Kidney (tissue), 14 donors: ENCODE measurements around the gene ZNF462. TPM values are rescaled to one million over a fixed set of nuclear protein-coding genes. Genes with fewer than 3 reads are reported as not detected.

Source experiments
- DNase-seq, 5 donors: peaks; one replicate each; pipeline ENCODE4 v3.0.0-alpha.2; 2013 to 2020
- FAIRE-seq: peaks from 2 replicates; lab custom pipeline; 2012; peaks lifted over from hg19 to GRCh38; lab: Jason Lieb, UNC
- H3K27ac ChIP-seq, 2 donors: one replicate each; pipeline ENCODE4 v1.7.0; 2013; ENCODE audit warnings: low read depth in 2 of 2, low read length in 2 of 2, inconsistent platforms in 1 of 2
- H3K27me3 ChIP-seq: one replicate; pipeline ENCODE4 v1.7.1; 2013; ENCODE audit warnings: low read length, inconsistent platforms; ENCODE audit not compliant: control insufficient read depth, insufficient read depth
- H3K36me3 ChIP-seq, 3 donors: one replicate each; pipeline versions ENCODE4 v1.7.0 to v1.7.1; 2013; ENCODE audit warnings: low read length in 3 of 3, control low read depth in 1 of 3, inconsistent platforms in 1 of 3; ENCODE audit not compliant: insufficient read depth in 3 of 3, control insufficient read depth in 2 of 3
- H3K4me1 ChIP-seq, 3 donors: one replicate each; pipeline versions ENCODE4 v1.7.0 to v1.7.1; 2013; ENCODE audit warnings: low read length in 3 of 3, inconsistent platforms in 1 of 3, low read depth in 1 of 3; ENCODE audit not compliant: control insufficient read depth in 2 of 3, insufficient read depth in 2 of 3
- H3K4me3 ChIP-seq, 3 donors: one replicate each; pipeline versions ENCODE4 v1.7.0 to v1.8.1; 2013; ENCODE audit warnings: low read length in 3 of 3, control low read depth in 1 of 3, inconsistent platforms in 1 of 3
- H3K9ac ChIP-seq, 3 donors: one replicate each; pipeline versions ENCODE4 v1.7.0 to v1.7.1; 2013; ENCODE audit warnings: low read length in 3 of 3, control low read depth in 1 of 3, inconsistent platforms in 1 of 3
- H3K9me3 ChIP-seq, 3 donors: one replicate each; pipeline versions ENCODE4 v1.7.0 to v1.7.1; 2013; ENCODE audit warnings: low read length in 3 of 3, control low read depth in 1 of 3, inconsistent platforms in 1 of 3; ENCODE audit not compliant: control insufficient read depth in 2 of 3, insufficient read depth in 1 of 3
- CTCF ChIP-seq: IDR thresholded peaks from 3 replicates; pipeline ENCODE4 v1.5.1; 2012; ENCODE audit warnings: mild to moderate bottlenecking, moderate library complexity, borderline replicate concordance; ENCODE audit not compliant: insufficient read depth; ENCODE audit errors: extremely low read depth
- intact Hi-C: fragments of 100-400 bp; cut with DNase I; formaldehyde crosslinking; loops from one replicate; pipeline ENCODE4 v1.11.1; 2022
- polyA plus RNA-seq: library from polyadenylated mRNA; stranded (reverse); fragments of 350-450 nt; fragmentation: Illumina TruSeq; extraction: RNeasy Lipid Tissue Mini Kit (QIAGEN cat#74804); gene quantifications from one replicate; pipeline ENCODE4 v1.2.3, GENCODE V29; 2014; ENCODE audit warnings: low read depth, low replicate concordance; ENCODE audit not compliant: insufficient read depth
- total RNA-seq: library from RNA; stranded (reverse); fragmentation: NEBNext Ultra II Directional; extraction: Animal tissue kit (Norgen Biotek cat#: 25700); gene quantifications from one replicate; pipeline ENCODE4 v1.2.1, GENCODE V29; 2021
- donor health status: control.
- donor health status: control.
- donor health status: control.
- donor health status: control.
- donor health status: control.
- donor health status: DM: yes; HTN: yes; CAD: no.
- donor health status: Normal renal cell carcinoma (clear cell type).

The ZNF462 gene
- total and polyA plus RNA-seq, 2 donors from 2014 or later = 1.8 to 47.0 TPM

GRCh38 chr9:106921341-106921899 is 58.5 kb downstream of the ZNF462 start:
- H3K9me3 ChIP-seq = no peaks in the 10 kb centered on the region
- H3K36me3 ChIP-seq = peaks cover 12 to 23% (median 18%) of the 10 kb centered on the region in 3 donors
- peak in 4 of 5 donors; percentile 56 to 81 (median 71) for DNase-seq
- no peaks in the 10 kb centered on the region for H3K27me3 ChIP-seq
- H3K9ac ChIP-seq = peak overlapping the region in 1 of 3 donors; percentile 8
- FAIRE-seq = no peak
- H3K4me3 ChIP-seq = peak overlapping the region in 2 of 3 donors; percentile 26 to 30
- peak overlapping the region; percentile 66 to 86 for H3K27ac ChIP-seq
- intact Hi-C loops = no loop called here
- TF ChIP-seq CTCF = no peak
- peaks cover 4 to 41% (median 16%) of the 10 kb centered on the region in 3 donors for H3K4me1 ChIP-seq

- H3K4me1 ChIP-seq = peaks cover 4 to 36% (median 13%) of the 10 kb centered on the region in 3 donors
- no peak overlapping the region for H3K9ac ChIP-seq
- peaks cover 15 to 23% (median 21%) of the 10 kb centered on the region in 3 donors for H3K36me3 ChIP-seq
- no peak for TF ChIP-seq CTCF
- H3K27me3 ChIP-seq = no peaks in the 10 kb centered on the region
- H3K27ac ChIP-seq = peak overlapping the region; percentile 66 to 86
- no peak for FAIRE-seq
- H3K9me3 ChIP-seq = no peaks in the 10 kb centered on the region
- no peak for DNase-seq
- intact Hi-C loops = no loop called here
- H3K4me3 ChIP-seq = peak overlapping the region in 1 of 3 donors; percentile 26
These were observed 59.1 kb downstream of the ZNF462 start for GRCh38 chr9:106922026-106922425.

- intact Hi-C loops = no loop called here
- TF ChIP-seq CTCF = no peak
- H3K4me3 ChIP-seq = no peak overlapping the region
- FAIRE-seq = no peak
- no peak overlapping the region for H3K9ac ChIP-seq
- no peak for DNase-seq
- H3K4me1 ChIP-seq = peaks cover 4 to 32% (median 17%) of the 10 kb centered on the region in 3 donors
- H3K36me3 ChIP-seq = peaks cover 22 to 49% (median 25%) of the 10 kb centered on the region in 3 donors
- H3K27me3 ChIP-seq = no peaks in the 10 kb centered on the region
- no peaks in the 10 kb centered on the region for H3K9me3 ChIP-seq
- no peak overlapping the region for H3K27ac ChIP-seq
These were observed 62.4 kb downstream of the ZNF462 start for GRCh38 chr9:106925392-106925791.
